Stimulated activated effector memory CD8-positive, alpha-beta T cell treated with anti-CD3 and anti-CD28 coated beads, Interleukin-12 subunit alpha, Interleukin-12 subunit beta, amount 100 ng/mL, for 72 hours (primary cell): ENCODE results near the gene TCN2.
"Not testable (repeated sequence)": the region's sequence is repeated elsewhere in the genome, so short reads cannot be mapped to it uniquely, and the experiment has no call there.

Source experiments
- ATAC-seq: fragments of 150-1000 bp; cut with Tn5 transposase; 2 replicates; pipeline ENCODE4 v1.10.0; 2021
- DNase-seq, 2 donors: peaks; one replicate each; pipeline ENCODE4 v3.0.0; 2021 to 2022; ENCODE audit warnings: low spot score in 2 of 2
- H3K27ac Mint-ChIP-seq: one replicate; pipeline ENCODE4 v1.8.0; 2022; ENCODE audit warnings: mild to moderate bottlenecking, mixed read lengths
- H3K36me3 Mint-ChIP-seq: one replicate; pipeline ENCODE4 v1.8.0; 2022; ENCODE audit warnings: mild to moderate bottlenecking, mixed read lengths
- H3K4me1 Mint-ChIP-seq: one replicate; pipeline ENCODE4 v1.8.0; 2022; ENCODE audit warnings: mixed read lengths
- H3K4me3 Mint-ChIP-seq: one replicate; pipeline ENCODE4 v1.8.0; 2022; ENCODE audit warnings: mild to moderate bottlenecking, mixed read lengths
- H3K9me3 Mint-ChIP-seq: one replicate; pipeline ENCODE4 v1.8.0; 2022; ENCODE audit warnings: mixed read lengths

TCN2 gene

GRCh38 chr22:30614268-30614667 is 7.3 kb downstream of the TCN2 start:
- Mint-ChIP-seq H3K4me3 (no peak overlapping the region), H3K4me1 (peaks cover 5% of the 10 kb centered on the region)
- no peak for DNase-seq

DNA sequence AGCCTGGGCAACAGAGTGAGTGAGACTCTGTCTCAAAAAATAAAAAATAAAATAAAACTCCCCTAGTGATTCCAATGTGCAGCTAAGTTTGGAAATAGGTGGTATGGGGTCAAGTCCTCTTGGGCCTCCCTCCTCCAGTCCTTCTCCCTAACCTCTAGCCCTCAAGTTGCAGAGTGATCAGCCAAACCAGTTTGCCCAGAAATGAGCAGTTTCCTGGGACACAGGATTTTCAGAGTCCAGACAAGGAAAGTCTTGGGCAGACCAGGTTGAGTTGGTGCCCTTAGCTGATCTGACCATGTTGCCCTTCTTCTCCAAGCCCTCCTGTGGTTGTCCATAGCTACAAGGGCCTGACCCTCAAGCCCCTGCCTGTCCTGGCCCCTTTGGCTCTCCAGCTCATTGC is 7.9 kb downstream of the TCN2 start:
- no peak overlapping the region for H3K27ac Mint-ChIP-seq
- DNase-seq: no peak

More at GRCh38 chr22:30614268-30614667, 7.3 kb downstream of the TCN2 start:
- peak; percentile 19 for ATAC-seq
- H3K36me3 Mint-ChIP-seq: peaks cover under 1% of the 10 kb centered on the region
- no peaks in the 10 kb centered on the region for H3K9me3 Mint-ChIP-seq
- no peak overlapping the region for H3K27ac Mint-ChIP-seq

GRCh38 chr22:30615543-30615954 is 8.6 kb downstream of the TCN2 start:
- no peaks in the 10 kb centered on the region for H3K36me3 Mint-ChIP-seq
- ATAC-seq (no peak), DNase-seq (no peak)
- H3K4me1 Mint-ChIP-seq: no peaks in the 10 kb centered on the region
- H3K9me3 Mint-ChIP-seq: no peaks in the 10 kb centered on the region
- no peak overlapping the region for H3K4me3 Mint-ChIP-seq
- no peak overlapping the region for H3K27ac Mint-ChIP-seq

More for the DNA sequence above, 7.9 kb downstream of the TCN2 start:
- no peak for ATAC-seq
- Mint-ChIP-seq H3K4me1 (no peaks in the 10 kb centered on the region), H3K4me3 (no peak overlapping the region), H3K36me3 (no peaks in the 10 kb centered on the region), H3K9me3 (no peaks in the 10 kb centered on the region)

- DNase-seq (no peak), ATAC-seq (no peak)
- Mint-ChIP-seq H3K27ac (no peak overlapping the region), H3K36me3 (no peaks in the 10 kb centered on the region), H3K4me3 (no peak overlapping the region), H3K4me1 (no peaks in the 10 kb centered on the region), H3K9me3 (no peaks in the 10 kb centered on the region)
These were observed 10.8 kb downstream of the TCN2 start for GRCh38 chr22:30617819-30618218.

- not testable (repeated sequence) for H3K27ac Mint-ChIP-seq, H3K4me3 Mint-ChIP-seq, ATAC-seq, H3K4me1 Mint-ChIP-seq, DNase-seq, H3K9me3 Mint-ChIP-seq, H3K36me3 Mint-ChIP-seq
These were observed 12.9 kb downstream of the TCN2 start for GRCh38 chr22:30619909-30620308.

DNA sequence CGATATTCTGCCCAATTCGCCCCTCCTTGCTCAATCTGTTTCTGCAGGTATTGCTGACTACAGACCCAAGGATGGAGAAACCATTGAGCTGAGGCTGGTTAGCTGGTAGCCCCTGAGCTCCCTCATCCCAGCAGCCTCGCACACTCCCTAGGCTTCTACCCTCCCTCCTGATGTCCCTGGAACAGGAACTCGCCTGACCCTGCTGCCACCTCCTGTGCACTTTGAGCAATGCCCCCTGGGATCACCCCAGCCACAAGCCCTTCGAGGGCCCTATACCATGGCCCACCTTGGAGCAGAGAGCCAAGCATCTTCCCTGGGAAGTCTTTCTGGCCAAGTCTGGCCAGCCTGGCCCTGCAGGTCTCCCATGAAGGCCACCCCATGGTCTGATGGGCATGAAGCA is 19.4 kb downstream of the TCN2 start:
- Mint-ChIP-seq H3K4me1 (no peaks in the 10 kb centered on the region), H3K9me3 (no peaks in the 10 kb centered on the region), H3K27ac (peak overlapping the region; percentile 79), H3K36me3 (no peaks in the 10 kb centered on the region), H3K4me3 (no peak overlapping the region)
- ATAC-seq (no peak), DNase-seq (no peak)

- DNase-seq (no peak), ATAC-seq (no peak)
- Mint-ChIP-seq H3K9me3 (no peaks in the 10 kb centered on the region), H3K36me3 (no peaks in the 10 kb centered on the region), H3K4me1 (no peaks in the 10 kb centered on the region), H3K27ac (no peak overlapping the region), H3K4me3 (no peak overlapping the region)
These were observed 20.5 kb downstream of the TCN2 start for GRCh38 chr22:30627471-30627870.

DNA sequence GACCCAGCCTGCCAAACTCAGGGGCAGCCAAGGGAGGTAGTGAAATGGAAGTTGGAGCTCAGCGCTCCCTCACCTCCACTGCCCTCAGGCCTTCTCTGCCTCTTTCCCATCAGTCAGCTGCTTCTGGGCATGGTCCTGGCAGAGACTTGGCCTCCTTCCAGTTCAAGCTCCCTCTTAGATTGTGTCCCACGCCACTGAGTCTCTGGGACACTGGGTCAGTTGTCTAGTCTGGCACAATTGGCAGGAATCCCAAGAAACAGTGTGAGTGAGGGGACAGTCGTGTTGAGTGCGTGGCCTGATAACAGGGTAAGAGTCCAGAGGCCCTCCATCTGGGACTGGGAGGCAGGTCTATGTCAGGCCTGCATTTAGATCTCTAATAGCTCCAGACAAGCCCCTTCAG is 21.5 kb downstream of the TCN2 start:
- H3K4me3 Mint-ChIP-seq: no peak overlapping the region
- H3K27ac Mint-ChIP-seq: no peak overlapping the region
- no peaks in the 10 kb centered on the region for H3K4me1 Mint-ChIP-seq
- ATAC-seq (peak; percentile 26), DNase-seq (no peak)
- no peaks in the 10 kb centered on the region for H3K9me3 Mint-ChIP-seq
- H3K36me3 Mint-ChIP-seq: no peaks in the 10 kb centered on the region

DNA sequence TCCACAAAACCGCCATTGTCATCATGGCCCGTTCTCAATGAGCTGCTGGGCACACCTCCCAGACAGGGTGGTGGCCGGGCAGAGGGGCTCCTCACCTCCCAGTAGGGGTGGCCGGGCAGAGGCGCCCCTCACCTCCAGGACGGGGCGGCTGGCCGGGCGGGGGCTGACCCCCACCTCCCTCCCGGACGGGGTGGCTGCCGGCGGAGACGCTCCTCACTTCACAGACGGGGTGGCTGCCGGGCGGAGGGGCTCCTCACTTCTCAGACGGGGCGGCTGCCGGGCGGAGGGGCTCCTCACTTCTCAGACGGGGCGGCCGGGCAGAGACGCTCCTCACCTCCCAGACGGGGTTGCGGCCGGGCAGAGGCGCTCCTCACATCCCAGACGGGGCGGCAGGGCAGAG is 24.5 kb downstream of the TCN2 start:
- H3K9me3 Mint-ChIP-seq, H3K27ac Mint-ChIP-seq, DNase-seq, ATAC-seq, H3K4me3 Mint-ChIP-seq, H3K36me3 Mint-ChIP-seq: not testable (repeated sequence)
- H3K4me1 Mint-ChIP-seq: peaks cover 14% of the 10 kb centered on the region

- ATAC-seq (peak; percentile 85), DNase-seq (peak; percentile 91 to 94)
- Mint-ChIP-seq H3K4me1 (peaks cover 28% of the 10 kb centered on the region), H3K9me3 (no peaks in the 10 kb centered on the region), H3K27ac (peak overlapping the region; percentile 93), H3K36me3 (peaks cover 5% of the 10 kb centered on the region), H3K4me3 (peak overlapping the region; percentile 80)
These were observed 27.7 kb downstream of the TCN2 start for GRCh38 chr22:30634471-30635233.

GRCh38 chr22:30635273-30636225 is 28.6 kb downstream of the TCN2 start, which contains the start of gene SLC35E4:
TSS of gene SLC35E4 (plus strand) at chr22:30635781. CDS start at chr22:30636451, 670 bp downstream.
- Mint-ChIP-seq H3K4me3 (peak within 1 kb of the TSS; percentile 80), H3K27ac (peak within 1 kb of the TSS; percentile 93), H3K36me3 (peaks cover 5% of the 10 kb centered on the region), H3K9me3 (no peaks in the 10 kb centered on the region), H3K4me1 (peaks cover 28% of the 10 kb centered on the region)
- DNase-seq: peak; percentile 97 to 98
- ATAC-seq: peak; percentile 81

DNA sequence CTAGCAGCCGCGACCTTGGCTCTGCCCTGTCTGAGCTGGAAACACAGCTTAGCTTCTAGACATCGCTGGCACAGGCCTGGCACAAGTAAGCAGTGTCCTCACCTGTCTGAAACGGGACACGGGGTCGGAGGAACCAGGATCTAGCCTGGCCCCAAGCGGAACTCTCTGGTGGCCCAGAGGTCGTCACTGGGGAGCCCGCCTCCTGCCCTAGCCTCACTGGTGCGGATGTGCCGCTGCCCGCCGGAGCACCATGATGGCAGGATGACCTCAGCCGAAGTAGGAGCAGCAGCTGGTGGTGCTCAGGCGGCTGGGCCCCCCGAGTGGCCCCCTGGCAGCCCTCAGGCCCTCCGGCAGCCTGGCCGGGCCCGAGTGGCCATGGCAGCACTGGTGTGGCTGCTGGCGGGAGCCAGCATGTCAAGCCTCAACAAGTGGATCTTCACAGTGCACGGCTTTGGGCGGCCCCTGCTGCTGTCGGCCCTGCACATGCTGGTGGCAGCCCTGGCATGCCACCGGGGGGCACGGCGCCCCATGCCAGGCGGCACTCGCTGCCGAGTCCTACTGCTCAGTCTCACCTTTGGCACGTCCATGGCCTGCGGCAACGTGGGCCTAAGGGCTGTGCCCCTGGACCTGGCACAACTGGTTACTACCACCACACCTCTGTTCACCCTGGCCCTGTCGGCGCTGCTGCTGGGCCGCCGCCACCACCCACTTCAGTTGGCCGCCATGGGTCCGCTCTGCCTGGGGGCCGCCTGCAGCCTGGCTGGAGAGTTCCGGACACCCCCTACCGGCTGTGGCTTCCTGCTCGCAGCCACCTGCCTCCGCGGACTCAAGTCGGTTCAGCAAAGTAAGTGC is 29.5 kb downstream of the TCN2 start:
- ATAC-seq: no peak
- peak; percentile 7 to 68 for DNase-seq
- H3K4me3 Mint-ChIP-seq: peak overlapping the region; percentile 80
- H3K36me3 Mint-ChIP-seq: peaks cover 5% of the 10 kb centered on the region
- H3K27ac Mint-ChIP-seq: peak overlapping the region; percentile 93
- H3K4me1 Mint-ChIP-seq: peaks cover 28% of the 10 kb centered on the region
- H3K9me3 Mint-ChIP-seq: no peaks in the 10 kb centered on the region

GRCh38 chr22:30637701-30638114 is 30.7 kb downstream of the TCN2 start:
- Mint-ChIP-seq H3K27ac (peak overlapping the region; percentile 7), H3K9me3 (no peaks in the 10 kb centered on the region), H3K4me3 (peak overlapping the region; percentile 80), H3K4me1 (peaks cover 28% of the 10 kb centered on the region), H3K36me3 (peaks cover 11% of the 10 kb centered on the region)
- ATAC-seq: no peak
- DNase-seq: no peak

DNA sequence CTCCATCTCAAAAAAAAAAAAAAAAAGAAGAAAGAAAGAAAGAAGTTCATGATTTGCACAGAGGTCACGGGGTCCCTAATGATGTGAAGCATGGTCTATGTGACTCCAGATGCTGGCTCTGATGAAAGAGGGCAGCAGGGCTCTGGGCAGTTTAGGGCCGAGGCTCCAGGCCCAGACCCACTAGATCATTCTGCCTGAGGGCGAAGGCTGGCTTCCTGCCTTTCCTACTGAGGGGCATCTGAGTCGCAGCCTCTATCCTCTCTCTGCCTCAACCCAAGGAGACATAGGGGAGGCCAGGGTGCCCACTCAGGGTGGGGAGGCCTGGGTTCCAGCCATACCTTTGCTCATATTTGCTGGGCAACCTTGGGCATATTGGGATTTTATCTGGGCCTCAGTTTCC is 33.4 kb downstream of the TCN2 start:
- peaks cover 41% of the 10 kb centered on the region for H3K4me1 Mint-ChIP-seq
- H3K4me3 Mint-ChIP-seq: no peak overlapping the region
- ATAC-seq: no peak
- DNase-seq: no peak
- no peaks in the 10 kb centered on the region for H3K9me3 Mint-ChIP-seq
- H3K27ac Mint-ChIP-seq: peak overlapping the region; percentile 17
- peaks cover 18% of the 10 kb centered on the region for H3K36me3 Mint-ChIP-seq
